Fibroblast of upper back skin (primary cell): Measurements from ENCODE around the gene ENTPD7.

ENCODE experiments used
- DNase-seq: peaks from one replicate; pipeline ENCODE4 v3.0.0-alpha.2; 2013

ENTPD7 gene

DNA sequence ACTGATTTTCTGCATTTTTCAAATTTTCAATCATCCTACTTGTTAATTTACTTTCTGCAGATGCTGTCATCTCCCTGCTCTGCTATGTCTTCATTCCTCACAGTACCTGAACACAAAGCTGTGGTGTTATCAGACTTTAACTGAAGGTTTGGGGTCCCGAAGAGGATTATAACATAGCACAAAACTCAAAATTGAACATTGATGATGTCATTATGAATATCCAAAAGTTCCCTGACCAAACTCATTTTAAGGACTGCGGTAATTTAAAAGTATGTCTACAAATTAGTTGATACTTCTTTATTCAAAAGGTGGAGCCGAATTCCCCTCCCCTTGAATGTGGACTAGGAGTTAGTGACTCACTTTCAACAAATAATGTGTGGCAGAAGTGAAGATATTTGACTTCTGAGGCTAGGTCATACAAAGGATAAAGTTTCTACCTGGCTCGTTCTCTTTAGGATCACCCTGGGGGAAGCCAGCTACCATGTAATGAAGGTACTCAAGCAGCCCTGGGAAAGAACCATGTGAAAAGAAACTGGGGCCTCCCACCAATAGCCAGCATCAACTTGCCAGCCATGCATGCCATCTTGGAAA, 6.4 kb upstream of the ENTPD7 start:
- DNase-seq = no peak

DNA sequence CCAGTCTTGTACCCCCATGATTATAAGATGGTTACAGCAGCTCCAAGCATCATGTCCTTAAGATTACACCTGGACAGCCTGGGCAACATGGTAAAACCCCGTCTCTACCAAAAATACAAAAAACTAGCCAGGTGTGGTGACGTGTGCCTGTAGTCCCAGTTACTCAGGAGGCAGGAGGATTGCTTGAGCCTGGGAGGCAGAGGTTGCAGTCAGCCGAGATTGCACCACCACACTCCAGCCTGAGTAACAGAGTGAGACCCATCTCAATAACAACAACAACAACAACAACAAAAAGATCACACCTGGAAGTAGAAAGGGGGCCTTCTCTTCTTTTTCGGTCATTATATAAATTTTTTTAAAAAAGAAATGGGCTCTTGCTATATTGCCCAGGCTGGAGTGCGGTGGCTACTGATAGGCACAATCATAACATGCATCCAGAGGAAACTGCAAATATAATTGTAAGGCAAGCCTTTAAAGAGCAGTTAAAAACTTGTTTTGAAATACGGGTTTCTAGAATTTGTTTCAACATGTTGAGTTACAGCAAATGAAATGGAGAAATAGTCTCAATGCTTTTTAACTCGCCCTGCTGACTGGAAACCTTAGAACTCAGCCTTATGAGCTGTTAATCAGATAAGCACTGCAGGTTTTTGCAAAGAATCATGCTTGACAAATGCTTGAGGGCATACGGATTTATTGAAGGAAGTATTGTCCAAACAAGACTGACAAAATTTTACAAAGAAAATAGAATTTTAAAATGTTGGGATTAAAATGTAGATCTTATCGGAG, 4.7 kb upstream of the ENTPD7 start:
- DNase-seq = no peak

DNA sequence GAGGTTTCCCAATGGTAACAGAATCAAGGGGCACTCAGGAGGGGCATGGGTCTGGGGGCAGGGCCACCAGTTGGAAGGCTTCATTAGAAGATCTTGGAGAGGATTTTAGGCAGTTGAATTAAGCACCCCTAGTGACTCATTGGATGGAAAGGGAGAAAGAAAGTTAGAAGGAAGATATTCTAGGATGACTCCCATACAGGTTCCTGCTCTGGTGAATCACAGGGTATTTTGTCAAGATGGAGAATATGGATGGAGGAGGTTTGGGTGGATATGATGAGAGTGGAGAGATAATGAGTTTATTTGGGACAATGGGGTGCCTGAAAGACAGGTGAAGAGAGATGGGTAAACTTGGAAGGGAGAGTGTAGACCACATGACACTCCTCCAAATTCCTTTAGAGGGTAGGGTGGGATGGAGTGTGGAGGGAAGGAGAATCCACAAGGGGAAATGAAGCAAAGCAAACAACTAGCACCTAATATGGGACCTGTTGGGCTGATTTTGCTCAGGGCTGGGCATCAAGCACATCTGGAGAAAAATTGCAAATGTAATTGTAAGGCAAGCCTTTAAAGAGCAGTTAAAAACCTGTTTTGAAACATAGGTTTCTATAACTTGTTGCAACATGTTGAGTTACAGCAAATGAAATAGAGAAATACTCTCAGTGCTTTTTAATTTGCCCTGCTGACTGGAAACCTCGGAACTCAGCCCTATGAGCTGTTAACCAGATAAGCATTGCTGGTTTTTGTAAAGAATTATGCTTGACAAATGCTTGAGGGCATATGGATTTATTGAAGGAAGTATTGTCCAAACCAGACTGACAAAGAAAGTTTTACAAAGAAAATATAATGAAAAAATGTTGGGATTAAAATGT, 2.9 kb upstream of the ENTPD7 start:
- no peak for DNase-seq

DNA sequence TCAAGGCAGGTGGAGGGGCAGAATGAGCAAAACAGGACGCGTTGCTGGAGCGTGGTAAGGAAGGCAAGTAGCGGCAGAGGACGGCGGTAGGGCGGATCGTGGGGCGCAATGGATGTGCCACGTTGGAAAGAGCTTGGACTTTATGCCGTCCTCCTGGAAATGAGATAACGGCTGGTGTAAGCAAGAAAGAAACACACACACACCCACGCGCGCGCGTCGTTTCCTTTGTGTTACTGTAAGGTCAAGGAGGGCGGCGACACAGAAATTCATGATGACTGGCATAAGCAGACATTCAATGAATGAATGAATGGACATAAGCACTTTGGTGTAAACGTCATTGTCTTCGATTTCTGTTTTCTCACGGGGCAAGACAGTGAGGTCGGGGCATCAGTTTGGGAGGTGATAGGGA, 683 bp upstream of the ENTPD7 start:
- DNase-seq = peak; percentile 8

DNA sequence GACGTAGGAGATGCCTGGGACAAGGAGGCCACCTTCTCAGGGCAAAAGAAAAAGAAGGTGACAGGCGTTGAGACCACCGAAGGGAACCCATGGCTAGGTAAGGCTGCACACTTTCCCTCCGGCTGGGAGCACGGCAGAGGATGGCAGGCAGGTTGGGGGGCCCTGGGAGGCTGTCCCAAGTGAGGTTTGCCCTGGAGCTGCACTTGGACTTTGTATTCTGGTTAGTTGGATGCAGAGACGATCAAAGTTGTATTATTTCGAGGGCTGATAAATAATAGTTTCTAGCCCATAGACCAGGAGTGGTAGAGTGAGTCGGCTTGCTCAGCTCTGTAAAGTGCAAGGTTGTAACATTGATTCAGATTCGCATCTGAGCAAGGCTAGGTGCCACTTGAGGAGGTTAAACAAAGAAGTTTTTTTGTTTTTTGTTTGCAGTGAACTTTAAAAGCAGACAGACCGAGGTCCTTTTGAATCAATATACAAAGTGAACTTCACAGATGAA, 608 bp downstream of the ENTPD7 start:
- DNase-seq = no peak

DNA sequence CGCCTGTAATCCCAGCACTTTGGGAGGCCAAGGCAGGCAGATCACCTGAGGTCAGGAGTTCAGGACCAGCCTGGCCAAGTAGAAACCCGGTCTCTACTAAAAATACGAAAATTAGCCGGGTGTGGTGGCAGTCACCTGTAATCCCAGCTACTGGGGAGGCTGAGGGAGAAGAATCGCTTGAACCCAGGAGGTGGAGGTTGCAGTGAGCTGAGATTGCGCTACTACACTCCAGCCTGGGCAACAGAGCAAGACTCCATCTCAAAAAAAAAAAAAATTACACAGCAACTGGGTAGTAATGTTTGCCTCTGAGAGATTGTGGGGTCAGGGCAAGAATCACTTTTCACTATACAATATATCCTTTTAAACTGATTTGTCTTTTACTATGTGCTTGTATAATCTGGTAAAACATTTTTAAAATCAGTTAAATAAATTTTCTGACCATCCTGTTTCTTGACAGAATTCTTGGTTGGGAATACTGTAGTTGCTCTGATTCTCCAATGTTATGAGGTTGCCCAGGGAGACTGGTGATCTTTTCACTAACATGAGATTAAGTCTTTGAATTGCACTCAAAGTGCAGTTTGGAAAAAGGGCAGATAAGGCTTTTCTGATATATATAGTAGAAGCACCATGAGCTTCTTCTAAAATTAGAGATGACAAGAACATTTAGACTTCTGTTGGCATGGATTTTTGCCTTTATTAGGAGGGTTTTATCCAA, 1.5 kb downstream of the ENTPD7 start:
- no peak for DNase-seq

DNA sequence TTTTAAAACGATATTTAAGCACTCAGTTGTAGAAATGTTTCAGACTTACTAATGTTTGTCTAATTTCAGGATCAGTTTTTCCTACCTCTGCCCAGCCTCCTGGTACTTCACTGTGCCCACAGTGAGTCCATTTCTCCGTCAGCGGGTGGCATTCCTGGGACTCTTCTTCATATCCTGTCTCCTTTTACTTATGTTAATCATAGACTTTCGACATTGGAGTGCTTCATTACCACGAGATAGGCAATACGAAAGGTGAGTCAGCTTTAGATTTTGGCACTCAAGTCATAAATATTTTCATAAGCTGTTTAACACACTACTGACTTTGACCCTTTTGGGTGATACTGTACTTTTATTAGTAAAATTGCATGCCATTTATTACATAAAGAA, 2.1 kb downstream of the ENTPD7 start:
- DNase-seq = peak; percentile 68

DNA sequence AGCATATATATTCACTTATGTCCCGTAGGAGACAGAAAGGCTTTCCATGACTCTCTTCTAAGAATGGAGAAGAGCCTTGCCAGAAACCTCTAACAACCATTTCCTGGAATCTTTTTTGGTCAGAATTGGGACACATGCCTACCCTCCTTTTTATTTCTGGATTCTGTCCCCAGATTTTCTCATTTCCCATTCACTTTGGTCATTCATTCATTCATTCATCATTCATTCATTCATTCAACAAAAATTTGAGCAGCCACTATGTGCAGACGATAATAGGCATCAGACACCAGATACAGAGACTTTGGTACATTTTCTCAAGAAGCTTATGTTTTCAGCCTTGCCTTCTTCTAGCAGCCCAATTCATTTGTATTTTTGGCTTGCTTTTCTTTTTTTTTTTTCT, 6.0 kb downstream of the ENTPD7 start:
- DNase-seq = no peak

DNA sequence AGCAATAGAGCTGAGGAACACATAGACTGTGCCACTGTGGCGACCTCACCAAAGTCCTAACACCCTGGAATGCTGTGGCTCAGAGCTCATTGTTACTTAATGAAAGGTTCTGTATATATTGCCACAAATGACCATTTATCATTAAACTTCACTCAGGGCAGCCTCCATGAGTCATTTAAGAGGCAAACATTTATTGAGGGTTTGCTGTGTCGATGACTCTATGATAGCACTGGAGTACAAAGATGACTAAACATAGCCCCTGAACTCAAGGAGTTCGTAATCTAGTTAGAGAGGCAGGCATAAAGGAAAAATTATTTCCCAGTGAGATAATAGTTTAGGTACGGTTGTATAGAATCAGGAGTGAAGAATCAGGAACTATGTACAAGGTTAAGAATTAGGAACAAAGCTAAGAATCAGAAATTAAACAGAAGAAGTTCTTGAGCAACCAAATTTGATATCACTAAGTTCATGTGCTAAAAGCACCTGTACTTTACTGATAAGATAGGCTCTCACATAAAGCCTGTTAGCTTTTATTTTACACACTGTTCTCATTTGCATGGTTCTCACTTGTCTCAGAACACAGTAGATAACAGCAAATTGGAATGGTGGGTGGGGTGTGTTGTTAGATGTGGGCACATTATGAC, 7.9 kb downstream of the ENTPD7 start:
- peak; percentile 93 for DNase-seq

DNA sequence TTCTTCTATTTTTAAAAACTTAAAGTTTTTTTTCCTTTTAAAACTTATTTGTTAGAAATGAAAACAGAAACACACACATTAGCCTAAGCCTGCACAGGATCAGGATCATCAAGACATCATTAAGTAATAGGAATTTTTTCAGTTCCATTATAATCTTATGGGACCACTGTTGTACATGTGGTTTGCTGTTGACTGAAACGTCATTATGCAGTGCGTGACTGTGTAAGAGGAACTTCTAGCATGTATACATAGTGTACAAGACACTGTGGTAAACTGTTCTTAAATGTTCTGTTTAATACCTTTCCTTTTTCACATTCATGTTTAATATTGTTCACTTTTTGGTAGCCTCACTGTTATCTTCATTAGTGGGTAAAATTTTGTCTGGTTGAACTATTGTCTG, 12.1 kb downstream of the ENTPD7 start:
- DNase-seq = no peak

DNA sequence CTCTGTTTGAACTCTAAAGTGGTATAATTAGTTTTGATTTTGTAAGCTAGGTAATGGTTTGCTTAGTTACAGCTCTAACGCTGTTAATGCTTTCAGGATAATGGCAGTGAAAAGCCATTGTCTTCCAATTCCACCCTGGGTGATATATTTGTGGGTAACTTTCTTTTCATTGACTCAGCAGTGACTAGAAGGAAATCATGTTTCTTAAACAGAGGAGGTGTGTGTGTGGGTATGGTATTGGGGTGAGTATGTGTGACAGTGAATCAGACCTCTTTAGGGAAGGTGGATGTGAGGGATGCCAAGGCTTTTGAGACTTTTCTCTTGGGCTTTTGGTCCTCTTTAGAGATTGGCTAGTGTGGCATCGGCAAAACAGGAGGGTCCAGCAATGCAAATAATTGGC, 13.6 kb downstream of the ENTPD7 start:
- DNase-seq = no peak

DNA sequence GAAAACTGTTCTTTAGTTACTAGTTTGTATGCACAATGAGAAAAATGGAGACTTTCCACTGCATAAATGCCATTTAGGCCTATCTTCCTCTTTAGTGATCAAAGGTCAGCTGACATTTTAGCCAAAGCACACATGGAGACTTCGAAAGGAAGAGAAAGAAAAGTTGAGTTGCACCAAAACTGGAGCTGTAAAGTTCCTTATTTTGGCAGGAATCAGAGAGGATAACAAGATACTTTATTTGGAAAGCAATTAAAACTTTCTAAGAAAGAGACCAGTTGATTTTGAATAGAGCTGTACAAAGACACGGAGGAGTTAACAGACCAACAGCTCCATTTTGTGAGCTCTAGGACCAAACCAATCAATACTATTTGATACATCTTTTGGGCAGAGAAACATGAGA, 14.2 kb downstream of the ENTPD7 start:
- no peak for DNase-seq

DNA sequence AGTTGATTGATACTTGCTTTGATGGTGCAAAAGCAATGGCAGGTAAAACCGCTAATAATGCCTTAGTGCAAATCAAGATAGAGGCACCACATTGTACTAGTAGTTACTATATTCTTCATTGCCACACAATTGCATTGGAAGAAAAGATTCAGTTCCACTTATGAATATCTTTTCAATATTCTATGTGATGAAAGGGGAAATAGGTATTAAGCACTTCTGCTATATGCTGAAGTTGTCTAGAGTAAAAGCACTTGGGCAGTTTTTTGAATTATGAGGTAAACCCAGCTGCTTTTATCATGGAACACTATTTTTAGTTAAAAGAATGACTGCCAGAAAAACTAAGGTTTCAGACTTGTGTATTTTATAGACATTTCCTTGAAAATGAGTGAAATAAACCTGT, 15.5 kb downstream of the ENTPD7 start:
- no peak for DNase-seq

DNA sequence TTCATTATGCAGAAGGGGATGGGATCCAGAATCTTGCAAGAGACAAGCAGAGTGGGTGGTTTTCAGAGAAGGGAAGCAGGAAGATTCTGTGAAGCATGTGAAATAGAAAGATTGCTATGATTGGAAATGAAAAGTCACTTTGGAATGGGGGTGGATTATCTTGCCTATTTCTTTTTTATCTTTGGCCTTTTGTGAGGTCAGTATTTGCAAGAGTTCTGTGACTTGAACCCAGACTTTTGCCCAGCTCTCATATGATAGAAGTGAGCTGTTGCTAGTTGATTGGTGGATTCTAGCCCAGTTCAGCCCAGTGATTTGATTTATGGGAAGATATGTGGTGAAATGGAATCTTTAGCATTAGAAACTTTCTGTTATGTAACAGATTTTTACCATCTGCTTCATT, 17.1 kb downstream of the ENTPD7 start:
- DNase-seq = peak; percentile 98

DNA sequence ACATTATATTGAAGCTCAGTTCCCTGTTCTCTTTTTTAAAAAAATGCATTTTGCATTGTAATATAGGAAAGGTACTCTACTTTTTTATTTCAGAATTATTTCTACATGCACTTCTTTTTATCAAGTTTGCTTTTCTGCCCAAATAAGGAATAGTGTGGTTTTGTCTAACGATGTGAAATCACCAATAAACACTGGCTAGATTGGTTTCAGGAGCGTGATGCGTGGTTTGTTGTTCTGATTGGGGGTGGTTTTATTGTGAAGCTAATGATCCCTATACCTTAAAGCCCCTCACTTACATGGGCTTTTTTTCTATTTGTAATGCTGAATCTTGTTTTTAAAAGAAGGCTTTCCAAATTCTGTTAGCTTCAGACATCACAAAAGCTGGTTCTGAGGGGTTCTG, 17.6 kb downstream of the ENTPD7 start:
- peak; percentile 53 for DNase-seq

DNA sequence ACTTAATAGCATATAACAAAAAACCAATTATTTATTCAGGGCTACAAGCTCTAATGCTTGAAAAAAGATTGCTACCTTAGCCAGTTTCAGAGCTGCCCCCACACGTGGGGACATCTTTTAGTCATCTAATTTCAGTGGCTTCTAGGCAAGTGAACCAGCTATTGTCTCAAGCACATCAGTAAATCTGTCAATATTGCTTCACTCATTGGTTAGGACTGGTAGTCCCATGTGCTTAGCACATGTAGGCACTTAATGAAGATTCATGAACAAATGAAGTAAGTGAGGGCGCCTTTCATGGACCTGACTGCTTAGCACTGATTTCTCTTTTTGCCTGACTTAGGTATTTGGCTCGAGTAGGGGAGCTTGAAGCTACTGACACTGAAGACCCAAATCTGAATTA, 19.6 kb downstream of the ENTPD7 start:
- no peak for DNase-seq

DNA sequence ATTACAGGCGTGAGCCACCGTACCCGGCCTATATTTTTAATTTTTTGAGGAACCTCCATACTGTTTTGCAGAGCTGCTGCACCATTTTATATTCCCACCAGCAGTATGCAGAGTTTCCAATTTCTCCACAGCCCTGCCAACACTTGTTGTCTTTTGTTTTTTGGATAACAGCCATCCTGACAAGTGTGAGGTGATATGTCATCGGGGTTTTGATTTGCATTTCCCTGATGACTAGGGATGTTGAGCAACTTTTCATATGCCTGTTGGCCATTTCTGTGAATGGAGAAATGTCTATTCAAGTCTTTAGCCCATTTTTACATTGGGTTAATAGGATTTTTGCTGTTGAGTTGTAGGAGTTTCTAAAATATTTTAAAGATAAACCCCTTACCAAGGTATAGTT, 22.2 kb downstream of the ENTPD7 start:
- peak; percentile 72 for DNase-seq

DNA sequence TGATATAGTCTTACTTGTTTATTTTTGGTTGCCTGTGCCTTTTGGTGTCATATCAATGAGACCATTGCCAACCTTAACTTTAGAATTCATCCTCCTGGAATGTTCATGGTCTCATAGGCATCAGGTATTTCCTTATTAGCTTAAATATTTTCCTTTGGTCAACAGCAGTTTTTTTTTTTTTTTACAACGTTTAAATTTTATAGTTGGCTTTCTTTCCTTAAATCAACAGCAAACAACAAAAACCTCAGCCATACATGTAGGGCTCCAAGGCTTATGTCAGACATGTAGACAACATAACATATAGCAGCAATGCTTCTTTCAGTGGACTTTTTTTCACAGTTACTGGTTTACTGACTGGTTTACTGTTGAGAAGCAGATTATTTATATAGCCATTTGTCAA, 22.7 kb downstream of the ENTPD7 start:
- no peak for DNase-seq

DNA sequence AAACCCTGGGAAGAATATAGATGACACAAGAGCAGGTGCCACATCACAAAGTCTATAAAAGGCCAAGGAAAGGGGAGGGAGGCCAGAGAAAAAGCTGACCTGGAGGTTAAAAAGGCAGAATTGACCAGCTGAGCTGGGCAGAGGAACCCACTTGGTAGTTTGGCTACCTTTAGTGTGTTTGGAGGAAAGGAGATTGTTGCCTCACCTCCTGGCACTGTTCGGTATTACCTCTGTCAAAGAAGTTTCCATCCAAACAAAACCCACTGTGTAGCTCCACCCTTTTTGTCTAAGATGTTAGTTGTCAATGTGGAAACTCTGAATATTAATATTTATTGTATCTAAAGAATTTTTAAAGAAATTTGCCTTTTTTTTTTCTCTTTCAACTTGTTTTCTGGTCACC, 23.4 kb downstream of the ENTPD7 start:
- no peak for DNase-seq

DNA sequence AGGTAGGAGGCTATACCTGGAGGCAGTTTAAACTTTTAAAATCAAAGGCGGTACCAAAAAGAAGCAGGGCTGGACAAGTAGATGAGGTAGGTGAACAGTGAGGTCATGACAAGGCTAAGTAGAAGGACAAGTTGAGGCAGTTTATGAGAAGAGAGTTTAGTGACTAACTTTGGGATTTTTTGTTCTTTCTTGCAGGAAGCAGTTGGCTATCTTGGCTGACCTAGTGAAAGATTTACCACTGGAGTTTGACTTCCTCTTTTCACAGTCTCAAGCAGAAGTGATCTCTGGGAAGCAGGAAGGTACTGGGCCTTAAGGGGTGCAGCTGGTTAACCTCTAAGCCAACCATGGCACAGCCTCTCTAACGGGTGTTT, 26.3 kb downstream of the ENTPD7 start:
- DNase-seq = no peak

DNA sequence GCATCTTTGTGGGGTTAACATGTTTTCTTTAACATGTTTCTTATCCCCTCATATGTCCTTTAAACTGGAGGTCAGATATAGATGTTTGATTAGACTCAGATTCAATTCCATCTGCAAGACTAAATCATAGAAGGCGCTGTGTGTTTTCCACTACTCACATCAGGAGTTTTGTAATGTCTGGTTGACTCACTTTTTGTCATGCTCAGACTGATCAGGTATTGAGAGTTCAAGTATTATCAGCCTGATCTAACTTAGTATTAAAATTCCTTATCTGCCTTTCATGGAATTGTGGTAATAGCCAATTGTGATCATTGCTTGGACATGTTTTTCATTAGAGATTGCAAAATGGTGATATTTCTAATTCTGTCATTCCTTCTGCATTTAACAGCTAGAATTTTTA, 30.2 kb downstream of the ENTPD7 start:
- DNase-seq = no peak

DNA sequence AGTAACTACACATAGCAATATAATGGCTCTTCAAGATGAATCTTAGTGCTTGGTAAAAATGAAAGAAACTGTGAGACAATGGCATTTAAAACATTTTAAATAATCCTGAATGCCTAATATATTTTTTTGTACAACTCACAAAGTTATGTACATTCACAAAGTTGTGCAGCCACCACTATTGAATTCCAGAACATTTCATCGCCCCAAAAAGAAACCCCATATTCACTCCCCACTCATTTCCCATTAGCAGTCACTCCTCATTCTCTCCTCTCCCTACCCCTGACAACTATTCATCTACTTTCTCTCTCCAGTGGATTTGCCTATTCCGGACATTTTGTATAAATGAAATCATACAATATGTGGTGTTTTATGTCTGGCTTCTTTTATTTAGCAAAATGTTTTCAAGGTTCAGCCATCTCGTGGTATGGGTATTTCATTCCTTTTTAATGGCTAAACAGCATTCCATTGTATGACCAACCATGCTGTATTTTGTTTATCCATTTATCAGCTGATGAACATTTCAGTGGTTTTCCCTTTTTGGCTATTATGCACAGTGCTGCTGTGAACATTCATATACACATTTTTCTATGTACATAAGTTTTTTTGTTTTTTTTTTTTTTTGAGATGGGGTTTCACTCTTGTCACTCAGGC, 34.7 kb downstream of the ENTPD7 start:
- peak; percentile 83 for DNase-seq
